DMS114 treated with DMSO at 0.1 percent for 48 hours (cell line): ENCODE data around the gene SEL1L.
"Not testable (repeated sequence)": the region's sequence is repeated elsewhere in the genome, so short reads cannot be mapped to it uniquely, and the experiment has no call there.

Source experiments
- DNase-seq: peaks from one replicate; lab custom pipeline; 2025; ENCODE audit not compliant: unreplicated experiment; lab: John Stamatoyannopoulos, UW

Gene SEL1L

GRCh38 chr14:81474685-81475324 is 58.8 kb downstream of the SEL1L start:
- DNase-seq: no peak

DNA sequence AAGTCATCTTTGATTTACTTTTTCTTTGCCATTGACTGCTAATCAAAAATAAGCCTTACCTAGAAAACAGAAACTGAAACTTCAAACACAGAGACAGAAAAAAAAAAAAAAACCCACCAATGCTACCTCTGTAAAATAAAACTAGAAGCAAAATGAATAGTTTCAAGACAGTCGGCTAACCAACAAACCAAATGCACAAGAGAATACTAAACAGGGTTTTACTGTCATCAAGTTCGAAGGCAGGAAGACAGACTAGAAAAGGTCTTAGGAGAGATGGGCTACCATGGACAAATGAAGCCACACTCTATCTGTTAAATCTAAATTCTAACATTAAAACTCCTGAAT is 59.5 kb downstream of the SEL1L start:
- DNase-seq: no peak

DNA sequence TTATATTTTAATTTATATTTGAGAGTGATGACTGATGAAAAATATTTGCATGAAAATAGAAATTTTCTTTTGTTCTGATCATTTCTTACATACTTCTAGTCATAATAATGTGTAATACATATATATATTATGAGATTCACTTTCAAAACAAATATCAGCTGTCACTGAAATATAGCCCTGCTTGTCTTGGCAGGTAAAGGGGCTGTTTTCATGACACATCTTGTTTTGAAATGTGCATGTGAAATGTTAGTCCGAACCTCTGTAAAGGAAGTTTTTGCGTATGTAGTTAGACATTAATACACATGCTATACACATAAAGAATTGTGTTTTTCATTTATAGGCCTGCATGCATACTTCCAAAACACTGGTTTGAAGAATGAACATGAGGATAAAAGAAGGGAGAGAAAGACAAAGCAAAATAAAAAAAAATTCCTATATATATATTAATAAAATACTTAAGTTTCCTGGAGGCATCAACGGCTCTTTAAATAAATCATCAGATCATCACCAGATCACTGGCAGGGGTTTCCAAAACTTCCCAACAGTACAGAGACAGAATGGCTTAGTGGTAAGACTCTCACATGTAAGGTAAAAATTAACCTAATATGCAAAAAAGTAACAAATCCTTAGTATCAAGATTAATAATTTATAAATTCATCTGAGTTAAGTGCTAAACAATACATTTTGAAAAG is 60.1 kb downstream of the SEL1L start:
- DNase-seq: no peak

GRCh38 chr14:81472096-81472800 is 61.4 kb downstream of the SEL1L start:
- no peak for DNase-seq

DNA sequence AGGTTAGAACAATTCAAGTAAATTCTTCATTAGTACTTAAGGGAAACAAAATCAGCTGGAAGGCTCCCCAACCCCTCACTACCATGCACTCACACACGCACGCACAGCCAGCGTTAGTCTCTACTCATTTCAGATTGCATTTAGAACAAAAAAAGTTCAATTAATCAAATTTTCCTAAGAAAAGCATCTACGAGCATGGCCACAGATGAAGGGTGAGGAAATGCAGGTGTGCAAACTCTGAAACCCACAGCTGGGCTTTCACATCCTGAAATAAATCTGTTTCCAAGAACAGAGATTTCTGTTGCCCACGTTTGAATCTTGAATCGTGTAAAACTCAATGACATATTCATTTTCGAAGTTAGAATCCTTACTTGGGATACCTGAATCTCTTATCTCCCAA is 62.6 kb downstream of the SEL1L start:
- no peak for DNase-seq

- not testable (repeated sequence) for DNase-seq
These were observed 63.2 kb downstream of the SEL1L start for GRCh38 chr14:81470557-81470826.

- DNase-seq: no peak
These were observed 66.8 kb downstream of the SEL1L start for GRCh38 chr14:81466854-81467253.

DNA sequence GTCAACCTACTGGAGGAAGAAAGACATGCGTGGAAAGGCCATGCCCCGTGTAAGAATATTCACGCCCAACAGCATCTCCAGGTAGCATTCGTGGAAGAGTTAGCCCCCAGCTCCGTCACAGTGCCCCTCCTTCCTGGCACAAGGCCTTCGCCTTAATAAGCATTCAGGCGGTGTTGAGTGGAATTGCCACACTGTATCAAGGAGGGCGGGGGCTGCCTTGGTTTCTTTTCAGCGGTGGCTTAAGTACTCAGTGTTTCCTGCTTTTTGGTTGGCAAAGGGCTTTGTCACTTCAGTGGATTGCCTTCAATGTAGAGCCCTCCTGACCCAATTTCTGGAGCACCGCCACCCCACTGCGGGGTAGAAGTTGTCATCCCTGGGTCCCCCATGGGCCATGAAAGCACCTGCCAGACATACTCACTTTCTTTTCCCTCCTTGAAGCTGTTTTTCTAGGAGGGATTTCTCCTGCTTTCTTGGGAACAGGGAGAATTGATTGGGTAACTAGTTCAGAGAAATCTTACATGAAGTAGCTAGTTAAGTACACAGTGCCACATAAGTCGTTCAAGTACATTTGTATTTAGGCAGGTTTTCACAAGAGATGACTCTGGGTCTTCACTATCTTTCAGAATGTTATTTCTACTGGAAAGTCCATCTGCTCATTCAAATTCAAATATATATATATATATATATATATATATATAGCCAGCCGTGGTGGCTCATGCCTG is 68.0 kb downstream of the SEL1L start:
- no peak for DNase-seq

DNA sequence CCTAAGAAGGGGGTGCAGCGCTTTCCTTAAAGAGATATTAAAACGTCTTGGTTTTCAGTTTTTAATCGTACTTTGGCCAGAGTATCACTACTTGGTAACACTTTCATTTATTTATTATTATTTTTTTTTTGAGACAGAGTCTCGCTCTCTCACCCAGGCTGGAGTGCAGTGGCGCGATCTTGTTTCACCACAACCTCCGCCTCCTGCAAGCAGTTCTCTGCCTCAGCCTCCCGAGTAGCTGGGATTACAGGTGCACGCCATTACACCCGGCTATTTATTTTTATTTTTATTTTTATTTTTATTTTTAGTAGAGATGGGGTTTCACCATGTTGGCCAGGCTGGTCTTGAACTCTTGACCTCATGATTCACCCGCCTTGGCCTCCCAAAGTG is 68.7 kb downstream of the SEL1L start:
- DNase-seq: not testable (repeated sequence)

- peak; percentile 64 for DNase-seq
These were observed 69.2 kb downstream of the SEL1L start for GRCh38 chr14:81464253-81465002.

GRCh38 chr14:81462356-81462755 is 71.3 kb downstream of the SEL1L start:
- DNase-seq: not testable (repeated sequence)

DNA sequence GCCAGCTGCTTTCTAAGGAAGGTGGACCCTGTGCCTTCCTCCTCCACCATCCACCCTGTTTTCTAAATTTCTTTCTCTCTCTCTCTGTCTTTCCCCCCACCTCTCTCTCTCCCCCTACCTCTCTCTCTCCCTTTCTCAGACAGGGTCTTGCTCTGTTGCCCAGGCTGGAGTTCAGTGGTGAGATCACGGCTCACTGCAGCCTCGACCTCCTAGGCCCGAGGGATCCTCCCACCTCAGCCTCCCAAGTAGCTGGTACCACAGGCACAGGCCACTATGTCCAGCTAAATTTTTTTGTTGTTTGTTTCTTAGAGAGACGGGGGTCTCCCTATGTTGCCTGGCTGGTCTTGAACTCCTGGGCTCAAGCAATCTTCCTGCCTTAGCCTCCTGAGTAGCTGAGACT is 73.7 kb downstream of the SEL1L start:
- no peak for DNase-seq

DNA sequence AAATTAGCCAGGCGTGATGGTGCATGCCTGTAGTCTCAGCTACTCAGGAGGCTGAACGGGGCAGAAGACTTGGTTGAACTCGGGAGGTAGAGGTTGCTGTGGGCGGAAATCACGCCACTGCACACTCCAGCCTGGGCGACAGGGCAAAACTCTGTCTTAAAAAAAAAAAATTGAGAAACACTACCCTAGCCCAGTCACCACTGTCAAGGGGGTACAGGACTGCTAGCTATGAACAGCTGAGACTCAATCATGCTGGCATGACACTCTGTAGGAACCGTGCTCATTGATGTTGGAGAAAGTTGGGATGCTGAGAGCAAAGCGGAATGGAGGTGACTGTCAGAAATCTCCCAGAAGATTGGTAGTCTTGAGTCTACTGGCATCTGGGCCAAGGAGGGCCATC is 75.3 kb downstream of the SEL1L start:
- no peak for DNase-seq

GRCh38 chr14:81455390-81455789 is 78.3 kb downstream of the SEL1L start:
- DNase-seq: no peak

DNA sequence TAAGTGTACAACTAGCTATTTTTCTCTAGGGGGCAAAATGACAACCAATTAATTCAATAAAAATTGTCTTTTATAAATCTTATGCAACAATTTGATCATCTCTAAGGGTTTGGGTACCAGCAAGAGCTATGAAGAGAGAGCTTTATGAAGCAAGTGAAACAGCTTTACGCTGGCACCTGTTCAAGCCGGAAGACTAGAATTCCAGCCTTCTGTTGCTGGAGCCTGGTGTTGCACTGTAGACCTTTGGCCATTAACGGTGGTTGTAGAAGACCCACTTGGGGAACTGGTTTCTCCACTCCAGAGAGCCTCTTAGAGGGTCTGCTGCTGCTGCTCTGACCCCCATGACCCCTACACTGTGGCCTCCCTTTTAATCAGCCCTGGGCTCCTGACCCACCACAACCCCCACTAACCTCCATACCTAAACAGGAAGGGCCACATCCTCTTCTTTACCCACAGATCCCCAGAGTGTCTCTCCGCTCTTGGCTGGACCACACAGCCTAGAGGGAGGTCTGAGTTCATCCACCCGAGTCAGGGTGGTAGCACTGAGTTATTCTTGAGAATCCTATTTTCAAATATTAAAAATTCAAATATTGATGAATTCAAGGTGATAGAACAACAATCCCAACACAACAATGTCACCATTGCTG is 79.0 kb downstream of the SEL1L start:
- DNase-seq: no peak

- peak; percentile 27 for DNase-seq
These were observed 80.4 kb downstream of the SEL1L start for GRCh38 chr14:81453166-81453766.

DNA sequence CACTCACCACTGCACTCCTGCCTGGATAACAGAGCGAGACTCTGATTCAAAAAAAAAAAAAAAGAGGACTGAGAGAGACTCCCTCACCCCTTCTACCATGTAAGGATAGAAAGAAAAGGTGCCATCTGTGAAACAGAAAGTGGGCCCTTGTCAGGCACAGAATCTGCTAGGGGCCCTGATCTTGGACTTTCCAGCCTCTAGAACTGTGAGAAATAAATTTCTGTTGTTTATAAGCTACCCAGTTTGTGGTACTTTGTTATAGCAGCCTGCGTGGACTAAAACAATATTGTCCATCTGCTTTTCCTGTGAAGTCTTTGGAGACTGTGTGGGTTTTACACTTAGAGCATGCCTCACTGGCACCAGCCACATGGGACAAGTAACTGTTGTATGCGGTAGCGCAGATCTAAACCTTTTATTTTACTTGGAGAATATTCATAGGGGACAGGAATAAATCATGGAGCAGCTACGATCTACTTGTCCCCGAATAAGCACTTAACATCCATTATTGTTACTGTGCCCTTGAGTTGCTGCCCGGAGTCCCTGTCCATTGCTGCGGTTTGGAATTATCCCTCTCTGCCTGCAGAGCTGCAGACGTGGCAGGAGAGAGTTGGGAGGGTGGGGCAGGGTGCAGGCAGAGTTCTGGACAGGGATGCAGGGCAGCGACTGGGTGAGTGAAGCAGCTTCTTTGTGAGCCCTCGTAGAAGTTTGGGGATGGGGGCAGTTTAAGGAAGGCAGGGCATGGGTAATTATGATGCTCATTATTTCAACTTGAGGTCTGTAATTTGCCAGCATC is 81.1 kb downstream of the SEL1L start:
- DNase-seq: no peak

DNA sequence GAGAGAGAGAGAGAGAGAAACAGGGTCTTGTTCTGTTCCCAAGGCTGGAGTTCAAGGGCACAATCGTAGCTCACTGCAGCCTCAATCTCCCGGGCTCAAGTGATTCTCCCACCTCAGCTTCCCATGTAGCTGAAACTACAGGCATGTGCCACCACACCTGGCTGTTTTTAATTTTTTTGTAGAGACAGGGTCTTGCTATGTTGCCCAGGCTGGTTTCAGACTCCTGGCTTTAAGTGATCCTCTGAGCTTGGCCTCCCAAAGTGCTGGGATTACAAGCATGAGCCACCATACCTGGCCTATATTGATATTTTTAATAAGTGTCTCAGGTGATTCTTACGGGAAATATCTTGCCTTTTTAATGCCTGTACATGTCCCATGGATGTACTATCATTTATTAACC is 82.7 kb downstream of the SEL1L start:
- no peak for DNase-seq

- DNase-seq: no peak
These were observed 83.5 kb downstream of the SEL1L start for GRCh38 chr14:81450100-81450531.

- DNase-seq: no peak
These were observed 84.1 kb downstream of the SEL1L start for GRCh38 chr14:81449576-81449975.
